Ovary (tissue), 3 donors: ENCODE measurements around the gene ANAPC5.

Experiments
- CTCF ChIP-seq, 3 donors: fragments of 450-650 bp in 2 of 3; fragments of 200-600 bp in 1 of 3; IDR thresholded peaks; one replicate each; pipeline versions ENCODE4 v1.5.1 to v1.8.0; 2016 to 2022; ENCODE audit warnings: antibody characterized with exemption in 3 of 3, mild to moderate bottlenecking in 1 of 3
- POLR2A ChIP-seq: fragments of 450-650 bp; IDR thresholded peaks from one replicate; pipeline ENCODE4 v1.6.1; 2017; ENCODE audit warnings: antibody characterized with exemption, mild to moderate bottlenecking, moderate library complexity
- donor health status: DM: no; HTN: no; CAD: no.

- TF ChIP-seq CTCF (IDR thresholded peaks at IDR 0.05) (no peak), POLR2A (no peak)
Measured at GRCh38 chr12:121261398-121261797, 90.8 kb downstream of the ANAPC5 start.
